ENCODE measurements around the gene GDPD3. TPM values are rescaled to one million over a fixed set of nuclear protein-coding genes. Genes with fewer than 3 reads are reported as not detected.

GDPD3 gene
- total and polyA plus RNA-seq, 2 of the 13 experiments (the other 11 are each of a cell fraction or from before 2014, with no cell fraction given), result 18.7 to 20.6 TPM

- no peak for TF ChIP-seq TERF1 (CRISPR knock-in tag; IDR thresholded peaks at IDR 0.05)
- peak; percentile 32; the same call in 1 of the 2 replicates for TF ChIP-seq KMT2A (CRISPR knock-in tag; IDR thresholded peaks at IDR 0.05)
- TF ChIP-seq AGO2 (optimal IDR thresholded peaks at IDR 0.05; ENCODE audit: low read depth, low read length), result peak; percentile 85
- peak; percentile 79; the same call in 1 of the 2 replicates for TF ChIP-seq ZNF773 (CRISPR knock-in tag; IDR thresholded peaks at IDR 0.05; ENCODE audit: borderline replicate concordance)
- TF ChIP-seq ZNF430 (CRISPR knock-in tag; IDR thresholded peaks at IDR 0.05), result no peak
- TF ChIP-seq TFE3 (CRISPR knock-in tag; IDR thresholded peaks at IDR 0.05), result no peak
- TF ChIP-seq POLR2G (IDR thresholded peaks at IDR 0.05; ENCODE audit: low read depth, low read length), result peak; percentile 81
- peak; percentile 38; the same call in 1 of the 2 replicates for TF ChIP-seq ZFX (CRISPR knock-in tag; IDR thresholded peaks at IDR 0.05; ENCODE audit: low read depth)
- TF ChIP-seq ATF4 (CRISPR knock-in tag; IDR thresholded peaks at IDR 0.05), result no peak
- TF ChIP-seq ATRX (CRISPR knock-in tag; IDR thresholded peaks at IDR 0.05; ENCODE audit: borderline replicate concordance), result no peak
- no peak for TF ChIP-seq RFX3 (CRISPR knock-in tag; IDR thresholded peaks at IDR 0.05)
- TF ChIP-seq ZNF776 (CRISPR knock-in tag; IDR thresholded peaks at IDR 0.05), result no peak; the same call in 1 of the 2 replicates
- no peak for TF ChIP-seq SNRNP70 (IDR thresholded peaks at IDR 0.05; ENCODE audit: low read depth, low read length)
- no peak for TF ChIP-seq ZNF362 (CRISPR knock-in tag; IDR thresholded peaks at IDR 0.05; ENCODE audit: borderline replicate concordance)
- TF ChIP-seq ZNF251 (CRISPR knock-in tag; IDR thresholded peaks at IDR 0.05), result no peak; the same call in 1 of the 2 replicates
- peak; percentile 78 for TF ChIP-seq ZFY (CRISPR knock-in tag; IDR thresholded peaks at IDR 0.05)
- TF ChIP-seq LBX2 (CRISPR knock-in tag; IDR thresholded peaks at IDR 0.05; ENCODE audit: borderline replicate concordance), result no peak; the same call in 1 of the 2 replicates
- TF ChIP-seq ARHGAP35 (CRISPR knock-in tag; IDR thresholded peaks at IDR 0.05; ENCODE audit: borderline replicate concordance), result peak; percentile 25; the same call in 1 of the 2 replicates
- peak; percentile 23 for TF ChIP-seq BHLHE40 (IDR thresholded peaks at IDR 0.05; ENCODE audit: low read length)
- TF ChIP-seq RFXAP (CRISPR knock-in tag; IDR thresholded peaks at IDR 0.05; ENCODE audit: borderline replicate concordance), result peak; percentile 59; the same call in 1 of the 2 replicates
- no peak for TF ChIP-seq ZNF75D (CRISPR knock-in tag; IDR thresholded peaks at IDR 0.05; ENCODE audit: borderline replicate concordance)
- no peak for TF ChIP-seq HNRNPK (IDR thresholded peaks at IDR 0.05; ENCODE audit: low read depth, low read length, poor library complexity, severe bottlenecking)
- TF ChIP-seq ZSCAN29 (CRISPR knock-in tag; conservative IDR thresholded peaks at IDR 0.05), result peak; percentile 100
Measured at GRCh38 chr16:30091474-30092372, 21.6 kb downstream of the GDPD3 start, which contains the start of gene TBX6 (continued).

Data from HepG2 (cell line).